Stimulated activated memory B cell treated with anti-CD40 and anti-IgM and Interleukin-4, amounts not matched to agents 10 μg/mL and 1 μg/mL and 100 μg/mL, for 72 hours (primary cell): ENCODE measurements around the gene PMEPA1.

ENCODE experiments used
- ATAC-seq: fragments of 150-1000 bp; cut with Tn5 transposase; 2 replicates; pipeline ENCODE4 v1.10.0; 2021
- H3K27ac Mint-ChIP-seq: one replicate; pipeline ENCODE4 v1.8.0; 2022; ENCODE audit warnings: mild to moderate bottlenecking, mixed read lengths
- H3K27me3 Mint-ChIP-seq: one replicate; pipeline ENCODE4 v1.8.0; 2022; ENCODE audit warnings: mixed read lengths
- H3K36me3 Mint-ChIP-seq: one replicate; pipeline ENCODE4 v1.8.0; 2022; ENCODE audit warnings: mixed read lengths
- H3K4me1 Mint-ChIP-seq: one replicate; pipeline ENCODE4 v1.8.0; 2022; ENCODE audit warnings: mixed read lengths
- H3K4me3 Mint-ChIP-seq: one replicate; pipeline ENCODE4 v1.8.0; 2022; ENCODE audit warnings: mild to moderate bottlenecking, moderate library complexity, mixed read lengths
- H3K9me3 Mint-ChIP-seq: one replicate; pipeline ENCODE4 v1.8.0; 2022; ENCODE audit warnings: mixed read lengths

Gene PMEPA1

DNA sequence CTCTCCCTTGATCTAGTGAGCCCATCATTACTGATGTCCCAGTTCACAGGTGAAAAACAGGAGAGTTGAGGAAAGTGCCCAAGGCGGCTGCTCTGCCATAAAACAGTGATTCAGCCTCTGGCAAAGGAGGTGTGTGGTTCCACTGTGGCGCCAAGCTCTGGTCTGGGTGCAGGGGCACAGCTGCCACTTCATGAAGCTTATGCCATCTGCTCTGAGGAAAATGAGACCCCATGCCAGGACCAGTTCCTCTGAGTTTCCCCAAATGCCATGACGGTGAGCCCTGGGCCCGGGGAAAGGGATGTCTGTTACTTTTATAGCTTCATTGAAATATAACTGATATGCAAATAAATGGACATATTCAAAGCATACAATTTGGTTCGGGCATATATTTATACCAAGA is 55.9 kb downstream of the PMEPA1 start:
- Mint-ChIP-seq H3K4me1 (peaks cover 27% of the 10 kb centered on the region), H3K27ac (no peak overlapping the region), H3K4me3 (no peak overlapping the region), H3K27me3 (no peaks in the 10 kb centered on the region), H3K9me3 (no peaks in the 10 kb centered on the region), H3K36me3 (peaks cover 39% of the 10 kb centered on the region)
- ATAC-seq = no peak

- peaks cover 35% of the 10 kb centered on the region for H3K36me3 Mint-ChIP-seq
- no peaks in the 10 kb centered on the region for H3K27me3 Mint-ChIP-seq
- no peaks in the 10 kb centered on the region for H3K9me3 Mint-ChIP-seq
- no peak overlapping the region for H3K27ac Mint-ChIP-seq
- ATAC-seq = no peak
- no peak overlapping the region for H3K4me3 Mint-ChIP-seq
- peaks cover 23% of the 10 kb centered on the region for H3K4me1 Mint-ChIP-seq
These were observed 56.3 kb downstream of the PMEPA1 start for GRCh38 chr20:57653546-57653900.

DNA sequence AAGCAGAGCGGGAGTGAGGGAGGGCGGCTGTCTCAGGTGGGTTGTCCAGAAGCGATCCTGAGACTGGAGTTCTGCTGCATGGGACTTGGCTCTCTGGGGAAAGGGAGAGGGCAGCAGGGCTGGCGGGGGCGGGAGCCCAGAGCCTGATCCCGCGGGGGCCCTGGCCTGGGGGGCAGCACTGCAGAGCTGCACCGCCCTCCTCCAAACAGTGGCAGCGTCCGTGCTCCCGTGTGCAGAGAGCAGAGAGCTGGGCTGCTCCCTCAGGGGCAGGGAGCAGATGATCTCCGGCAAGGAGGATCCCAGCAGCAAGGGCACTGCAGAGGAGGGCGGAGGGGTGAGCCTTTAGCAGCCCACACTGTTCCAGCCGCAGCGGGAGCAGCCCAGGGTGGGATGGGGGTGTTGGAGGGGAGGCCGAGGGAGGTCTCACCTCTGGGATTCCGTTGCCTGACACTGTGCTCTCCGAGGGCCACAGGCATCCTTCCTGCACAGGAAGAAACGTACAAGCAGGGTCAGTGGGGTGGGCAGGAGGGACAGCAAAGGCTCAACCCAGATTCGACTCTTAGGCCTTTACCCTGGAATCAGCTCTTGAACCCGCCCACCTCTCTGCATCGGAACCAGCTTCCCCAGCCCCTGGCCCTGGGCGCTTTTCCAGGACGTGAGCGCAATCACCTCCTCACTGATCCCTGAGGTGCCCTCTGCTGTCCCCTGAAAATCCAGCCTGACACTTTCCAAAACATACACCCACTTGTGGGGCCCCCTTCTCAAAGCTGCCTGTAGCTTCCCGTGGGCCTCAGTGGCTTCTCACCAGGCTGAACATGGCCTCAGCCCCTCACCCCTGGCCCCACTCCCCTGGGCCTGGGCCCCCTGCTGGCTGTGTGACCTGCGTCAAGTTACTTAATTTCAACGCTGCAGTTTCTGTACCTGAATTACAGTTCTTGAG is 56.9 kb downstream of the PMEPA1 start:
- Mint-ChIP-seq H3K4me1 (peaks cover 17% of the 10 kb centered on the region), H3K9me3 (no peaks in the 10 kb centered on the region), H3K4me3 (no peak overlapping the region), H3K27me3 (no peaks in the 10 kb centered on the region), H3K36me3 (peaks cover 29% of the 10 kb centered on the region), H3K27ac (no peak overlapping the region)
- no peak for ATAC-seq

- no peaks in the 10 kb centered on the region for H3K9me3 Mint-ChIP-seq
- no peaks in the 10 kb centered on the region for H3K27me3 Mint-ChIP-seq
- no peak overlapping the region for H3K27ac Mint-ChIP-seq
- ATAC-seq = no peak
- peaks cover 26% of the 10 kb centered on the region for H3K36me3 Mint-ChIP-seq
- H3K4me1 Mint-ChIP-seq = peaks cover 15% of the 10 kb centered on the region
- no peak overlapping the region for H3K4me3 Mint-ChIP-seq
These were observed 57.8 kb downstream of the PMEPA1 start for GRCh38 chr20:57651881-57652605.

DNA sequence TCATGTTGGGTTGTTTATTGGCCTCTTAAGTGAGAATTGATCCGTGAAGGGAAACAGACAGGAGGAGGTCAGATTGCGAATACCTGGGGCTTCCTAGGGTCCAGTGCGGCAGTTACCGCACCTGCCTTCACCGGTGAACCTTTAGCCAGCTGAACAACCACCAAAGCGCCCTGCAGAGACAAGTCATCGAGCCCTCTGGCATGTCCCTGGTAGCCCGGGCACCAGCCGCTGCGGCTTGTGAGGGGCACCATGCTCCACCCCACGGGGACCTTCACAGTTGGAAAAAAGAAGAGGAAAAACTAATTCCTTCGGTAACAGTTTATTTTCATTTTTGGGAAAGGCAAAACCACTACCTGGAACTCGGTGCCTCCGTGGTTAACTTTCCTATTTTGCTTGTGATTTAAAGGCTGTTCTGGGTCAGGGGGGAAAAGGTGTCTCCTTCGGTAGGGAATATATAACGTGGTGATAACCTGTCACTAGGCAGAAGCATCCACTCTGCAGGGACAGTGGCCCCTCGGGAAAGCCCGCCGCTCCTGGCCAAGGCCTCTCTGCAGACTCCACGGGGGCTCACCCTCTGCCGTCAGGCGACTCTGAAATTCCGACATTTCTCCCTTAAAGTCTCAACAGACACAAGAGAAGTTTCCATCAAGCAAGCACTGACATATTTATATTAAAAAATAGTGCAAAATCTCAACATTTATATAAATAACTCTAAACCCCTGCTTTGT is 58.9 kb downstream of the PMEPA1 start:
- H3K4me3 Mint-ChIP-seq = no peak overlapping the region
- no peak for ATAC-seq
- no peak overlapping the region for H3K27ac Mint-ChIP-seq
- peaks cover 18% of the 10 kb centered on the region for H3K36me3 Mint-ChIP-seq
- peaks cover 15% of the 10 kb centered on the region for H3K4me1 Mint-ChIP-seq
- no peaks in the 10 kb centered on the region for H3K27me3 Mint-ChIP-seq
- peaks cover 3% of the 10 kb centered on the region for H3K9me3 Mint-ChIP-seq

DNA sequence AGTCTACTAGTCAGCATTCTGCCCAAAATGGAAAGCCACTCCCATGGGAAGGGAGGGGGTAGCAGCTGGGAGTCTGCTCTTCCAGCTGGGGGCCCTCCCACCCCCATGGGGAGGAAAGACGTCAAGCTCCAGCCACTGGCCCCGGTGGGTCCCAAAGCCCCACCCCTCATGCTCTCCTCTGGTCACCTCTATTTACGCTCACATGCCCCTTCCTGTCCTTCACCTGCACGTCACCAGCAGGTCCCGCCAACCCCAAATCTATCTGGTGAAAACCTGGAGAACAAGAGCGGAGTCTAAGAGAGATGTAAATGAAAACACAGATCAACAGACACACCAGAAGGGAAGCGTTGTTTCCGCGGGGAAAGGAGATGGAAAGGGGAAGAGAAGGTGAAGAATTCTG is 59.5 kb downstream of the PMEPA1 start:
- no peaks in the 10 kb centered on the region for H3K27me3 Mint-ChIP-seq
- H3K36me3 Mint-ChIP-seq = peaks cover 18% of the 10 kb centered on the region
- ATAC-seq = no peak
- H3K9me3 Mint-ChIP-seq = peaks cover 9% of the 10 kb centered on the region
- H3K4me3 Mint-ChIP-seq = no peak overlapping the region
- peaks cover 13% of the 10 kb centered on the region for H3K4me1 Mint-ChIP-seq
- H3K27ac Mint-ChIP-seq = no peak overlapping the region

- Mint-ChIP-seq H3K9me3 (peaks cover 15% of the 10 kb centered on the region), H3K36me3 (peaks cover 23% of the 10 kb centered on the region), H3K27ac (no peak overlapping the region), H3K27me3 (no peaks in the 10 kb centered on the region), H3K4me1 (peaks cover 7% of the 10 kb centered on the region), H3K4me3 (no peak overlapping the region)
- no peak for ATAC-seq
These were observed 60.2 kb downstream of the PMEPA1 start for GRCh38 chr20:57649617-57650015.

GRCh38 chr20:57648878-57649616 is 60.8 kb downstream of the PMEPA1 start:
- peaks cover 1% of the 10 kb centered on the region for H3K4me1 Mint-ChIP-seq
- H3K27ac Mint-ChIP-seq = no peak overlapping the region
- peaks cover 23% of the 10 kb centered on the region for H3K36me3 Mint-ChIP-seq
- no peak overlapping the region for H3K4me3 Mint-ChIP-seq
- ATAC-seq = no peak
- H3K9me3 Mint-ChIP-seq = peaks cover 20% of the 10 kb centered on the region
- H3K27me3 Mint-ChIP-seq = no peaks in the 10 kb centered on the region

DNA sequence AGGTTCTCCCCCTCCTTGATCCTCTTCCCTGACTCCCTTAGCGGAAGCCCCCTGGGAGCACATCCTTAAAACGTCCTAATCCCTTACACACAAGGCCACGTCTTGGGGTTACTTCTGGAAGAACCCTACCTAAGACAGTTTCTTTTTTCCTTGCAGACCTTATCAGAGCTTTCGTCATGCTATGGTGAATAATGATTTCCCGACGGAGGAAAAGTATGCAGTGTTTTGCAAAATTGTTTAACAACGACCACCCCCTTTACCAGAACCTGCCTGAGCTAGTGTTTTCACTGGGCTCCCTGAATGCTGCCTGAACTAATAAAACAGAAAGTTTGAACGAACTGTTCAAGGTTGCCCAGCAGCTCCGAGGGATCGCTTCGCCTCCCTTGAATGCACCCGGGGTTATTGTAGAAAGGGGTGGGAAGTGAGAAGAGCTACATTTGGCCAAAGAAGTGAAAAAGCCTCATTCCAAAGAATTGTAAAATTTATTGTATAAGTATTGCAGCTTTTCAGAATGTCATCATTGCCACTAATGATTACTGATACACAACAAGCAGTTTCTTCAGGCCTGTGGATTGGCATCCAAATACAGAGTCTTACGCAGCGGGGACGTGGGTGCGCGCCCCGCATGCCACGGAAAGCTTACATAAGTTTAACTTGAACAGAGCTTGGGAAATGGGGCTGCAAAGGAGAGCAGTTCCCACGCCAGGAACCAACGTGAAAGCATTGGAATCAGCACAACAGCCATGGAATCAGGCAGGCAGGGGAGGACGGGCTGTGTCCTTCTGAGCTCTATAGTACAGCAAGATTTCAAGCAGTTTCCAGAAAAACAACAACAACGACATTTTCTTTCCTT is 61.7 kb downstream of the PMEPA1 start:
- H3K9me3 Mint-ChIP-seq = peaks cover 23% of the 10 kb centered on the region
- no peak for ATAC-seq
- H3K36me3 Mint-ChIP-seq = peaks cover 23% of the 10 kb centered on the region
- H3K4me3 Mint-ChIP-seq = no peak overlapping the region
- H3K4me1 Mint-ChIP-seq = no peaks in the 10 kb centered on the region
- no peaks in the 10 kb centered on the region for H3K27me3 Mint-ChIP-seq
- H3K27ac Mint-ChIP-seq = no peak overlapping the region

GRCh38 chr20:57647006-57647932 is 62.5 kb downstream of the PMEPA1 start:
- no peak overlapping the region for H3K4me3 Mint-ChIP-seq
- ATAC-seq = no peak
- peaks cover 25% of the 10 kb centered on the region for H3K9me3 Mint-ChIP-seq
- no peaks in the 10 kb centered on the region for H3K27me3 Mint-ChIP-seq
- no peaks in the 10 kb centered on the region for H3K4me1 Mint-ChIP-seq
- H3K27ac Mint-ChIP-seq = no peak overlapping the region
- peaks cover 20% of the 10 kb centered on the region for H3K36me3 Mint-ChIP-seq

GRCh38 chr20:57638895-57639236 is 70.9 kb downstream of the PMEPA1 start:
- H3K4me3 Mint-ChIP-seq = no peak overlapping the region
- no peak overlapping the region for H3K27ac Mint-ChIP-seq
- H3K4me1 Mint-ChIP-seq = peaks cover 2% of the 10 kb centered on the region
- peaks cover 31% of the 10 kb centered on the region for H3K9me3 Mint-ChIP-seq
- no peak for ATAC-seq
- peaks cover 26% of the 10 kb centered on the region for H3K36me3 Mint-ChIP-seq
- peaks cover 34% of the 10 kb centered on the region for H3K27me3 Mint-ChIP-seq

GRCh38 chr20:57638173-57638894 is 71.5 kb downstream of the PMEPA1 start:
- no peak overlapping the region for H3K4me3 Mint-ChIP-seq
- H3K27me3 Mint-ChIP-seq = peaks cover 39% of the 10 kb centered on the region
- peaks cover 26% of the 10 kb centered on the region for H3K36me3 Mint-ChIP-seq
- H3K27ac Mint-ChIP-seq = no peak overlapping the region
- H3K9me3 Mint-ChIP-seq = peaks cover 31% of the 10 kb centered on the region
- no peak for ATAC-seq
- peaks cover 7% of the 10 kb centered on the region for H3K4me1 Mint-ChIP-seq

DNA sequence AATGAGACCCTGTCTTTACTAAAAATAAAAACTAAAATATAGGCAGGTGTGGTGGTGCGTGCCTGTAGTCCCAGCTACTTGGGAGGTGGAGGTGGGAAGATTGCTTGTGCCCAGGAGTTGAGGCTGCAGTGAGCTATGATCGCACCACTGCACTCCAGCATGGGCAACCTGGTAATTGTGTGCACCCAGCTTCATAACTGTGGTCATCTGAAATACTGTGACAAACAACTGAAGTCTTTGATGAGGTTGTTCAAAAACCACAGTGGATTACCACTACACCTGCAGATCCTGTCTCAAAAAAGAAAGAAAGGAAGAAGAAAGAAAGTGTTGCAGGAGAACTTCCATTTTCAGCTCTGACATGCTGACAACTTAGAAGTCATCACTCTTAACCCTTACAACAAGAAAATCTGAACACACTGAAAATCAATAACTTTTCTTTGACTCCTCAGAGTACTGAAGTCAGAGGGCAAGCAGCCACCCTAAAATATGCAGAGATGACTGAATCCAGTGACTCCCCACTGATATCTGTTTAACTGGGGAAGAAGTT is 75.8 kb downstream of the PMEPA1 start:
- no peak for ATAC-seq
- Mint-ChIP-seq H3K27ac (no peak overlapping the region), H3K9me3 (peaks cover 27% of the 10 kb centered on the region), H3K4me1 (peaks cover 23% of the 10 kb centered on the region), H3K27me3 (peaks cover 59% of the 10 kb centered on the region), H3K4me3 (no peak overlapping the region), H3K36me3 (peaks cover 26% of the 10 kb centered on the region)
